HCT116 (cell line): ENCODE data around the gene RP9.
A peak's percentile ranks its signal among the peaks of the same experiment; 100 is the strongest.

Experiments
- EZH2 ChIP-seq: fragments of 200-600 bp; sonication (generic); IDR thresholded peaks from 2 replicates; pipeline ENCODE4 v1.6.1; 2017; ENCODE audit warnings: antibody characterized with exemption, mixed run types
- FOSL1 ChIP-seq: IDR thresholded peaks from 2 replicates; pipeline ENCODE4 v1.6.1; 2012; ENCODE audit warnings: low read depth
- POLR2AphosphoS5 ChIP-seq: IDR thresholded peaks from 2 replicates; pipeline ENCODE4 v1.6.1; 2011; ENCODE audit warnings: mild to moderate bottlenecking, low read depth, low read length, moderate library complexity
- RAD21 ChIP-seq: IDR thresholded peaks from 2 replicates; pipeline ENCODE4 v1.6.1; 2012; ENCODE audit warnings: low read depth, mild to moderate bottlenecking
- SRF ChIP-seq: IDR thresholded peaks from 2 replicates; pipeline ENCODE4 v1.6.1; 2012; ENCODE audit warnings: low read depth
- TF ChIP-seq, protein P1 (sequence below), 3 experiments: fragments of 200-600 bp in 1 of 3; sonication (generic) in 1 of 3; IDR thresholded peaks in 2 of 3; conservative IDR thresholded peaks in 1 of 3; 2 replicates each; pipeline ENCODE4 v1.5.1; 2012 to 2017; ENCODE audit warnings: low read depth in 2 of 3, low read length in 2 of 3, antibody characterized with exemption in 1 of 3, borderline replicate concordance in 1 of 3, control low read depth in 1 of 3, mild to moderate bottlenecking in 1 of 3, mixed read lengths in 1 of 3, mixed run types in 1 of 3, moderate library complexity in 1 of 3; ENCODE audit not compliant: insufficient read depth in 1 of 3
- TF ChIP-seq, protein P2 (sequence below): IDR thresholded peaks from 2 replicates; pipeline ENCODE4 v1.6.1; 2012

DNA sequence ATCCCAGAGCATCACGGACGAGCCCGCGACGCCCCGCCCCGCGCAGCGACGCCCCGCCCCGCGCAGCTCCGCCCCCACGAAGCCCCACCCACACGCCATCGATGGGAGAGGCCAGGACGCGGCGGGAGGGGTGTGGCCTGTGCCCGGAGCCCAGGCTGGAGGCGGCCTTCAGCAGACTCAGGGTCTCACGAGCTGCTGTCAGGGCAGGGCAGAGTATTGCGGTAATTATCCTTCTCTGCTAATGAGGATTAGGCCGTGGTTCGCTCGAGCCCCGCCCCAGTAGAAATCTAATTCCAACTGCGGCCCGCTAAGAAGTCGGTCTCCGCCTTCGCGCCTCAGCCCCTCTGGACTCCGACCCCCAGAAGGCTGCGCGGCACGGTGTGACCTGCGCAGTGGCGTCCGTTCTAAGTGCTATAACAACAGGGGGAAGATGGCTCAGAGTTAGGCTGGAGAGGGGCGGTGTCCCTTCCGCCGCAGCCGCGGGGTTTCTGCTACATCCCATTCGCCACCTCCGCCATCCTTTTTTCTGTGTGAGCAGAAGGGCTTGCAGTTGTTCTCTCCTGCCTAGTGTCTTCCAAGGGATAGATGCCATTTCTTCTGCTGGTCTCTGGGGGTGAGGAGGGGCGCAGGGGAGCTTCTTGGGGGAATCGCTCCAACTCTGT lies 46.3 kb downstream of the RP9 start:
- TF ChIP-seq, protein P1, sequence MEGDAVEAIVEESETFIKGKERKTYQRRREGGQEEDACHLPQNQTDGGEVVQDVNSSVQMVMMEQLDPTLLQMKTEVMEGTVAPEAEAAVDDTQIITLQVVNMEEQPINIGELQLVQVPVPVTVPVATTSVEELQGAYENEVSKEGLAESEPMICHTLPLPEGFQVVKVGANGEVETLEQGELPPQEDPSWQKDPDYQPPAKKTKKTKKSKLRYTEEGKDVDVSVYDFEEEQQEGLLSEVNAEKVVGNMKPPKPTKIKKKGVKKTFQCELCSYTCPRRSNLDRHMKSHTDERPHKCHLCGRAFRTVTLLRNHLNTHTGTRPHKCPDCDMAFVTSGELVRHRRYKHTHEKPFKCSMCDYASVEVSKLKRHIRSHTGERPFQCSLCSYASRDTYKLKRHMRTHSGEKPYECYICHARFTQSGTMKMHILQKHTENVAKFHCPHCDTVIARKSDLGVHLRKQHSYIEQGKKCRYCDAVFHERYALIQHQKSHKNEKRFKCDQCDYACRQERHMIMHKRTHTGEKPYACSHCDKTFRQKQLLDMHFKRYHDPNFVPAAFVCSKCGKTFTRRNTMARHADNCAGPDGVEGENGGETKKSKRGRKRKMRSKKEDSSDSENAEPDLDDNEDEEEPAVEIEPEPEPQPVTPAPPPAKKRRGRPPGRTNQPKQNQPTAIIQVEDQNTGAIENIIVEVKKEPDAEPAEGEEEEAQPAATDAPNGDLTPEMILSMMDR (IDR thresholded peaks at IDR 0.05 in 2 of 3, conservative IDR thresholded peaks at IDR 0.05 in 1 of 3; ENCODE audit: borderline replicate concordance in 1 of 3, insufficient read depth in 1 of 3, low read depth in 2 of 3, low read length in 2 of 3), result no peak
- TF ChIP-seq POLR2AphosphoS5 (peak; percentile 75), RAD21 (no peak), FOSL1 (no peak), SRF (no peak), EZH2 (no peak)
- TF ChIP-seq, protein P2, sequence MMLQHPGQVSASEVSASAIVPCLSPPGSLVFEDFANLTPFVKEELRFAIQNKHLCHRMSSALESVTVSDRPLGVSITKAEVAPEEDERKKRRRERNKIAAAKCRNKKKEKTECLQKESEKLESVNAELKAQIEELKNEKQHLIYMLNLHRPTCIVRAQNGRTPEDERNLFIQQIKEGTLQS, result no peak
